GM21367 (cell line): Measurements from ENCODE around the gene TTC39A.
A peak's percentile ranks its signal among the peaks of the same experiment; 100 is the strongest.

ENCODE experiments used
- ATAC-seq: cut with Tn5 transposase; IDR thresholded peaks from one replicate; pipeline ENCODE4 v1.9.1; 2021; ENCODE audit not compliant: unreplicated experiment

TTC39A gene

DNA sequence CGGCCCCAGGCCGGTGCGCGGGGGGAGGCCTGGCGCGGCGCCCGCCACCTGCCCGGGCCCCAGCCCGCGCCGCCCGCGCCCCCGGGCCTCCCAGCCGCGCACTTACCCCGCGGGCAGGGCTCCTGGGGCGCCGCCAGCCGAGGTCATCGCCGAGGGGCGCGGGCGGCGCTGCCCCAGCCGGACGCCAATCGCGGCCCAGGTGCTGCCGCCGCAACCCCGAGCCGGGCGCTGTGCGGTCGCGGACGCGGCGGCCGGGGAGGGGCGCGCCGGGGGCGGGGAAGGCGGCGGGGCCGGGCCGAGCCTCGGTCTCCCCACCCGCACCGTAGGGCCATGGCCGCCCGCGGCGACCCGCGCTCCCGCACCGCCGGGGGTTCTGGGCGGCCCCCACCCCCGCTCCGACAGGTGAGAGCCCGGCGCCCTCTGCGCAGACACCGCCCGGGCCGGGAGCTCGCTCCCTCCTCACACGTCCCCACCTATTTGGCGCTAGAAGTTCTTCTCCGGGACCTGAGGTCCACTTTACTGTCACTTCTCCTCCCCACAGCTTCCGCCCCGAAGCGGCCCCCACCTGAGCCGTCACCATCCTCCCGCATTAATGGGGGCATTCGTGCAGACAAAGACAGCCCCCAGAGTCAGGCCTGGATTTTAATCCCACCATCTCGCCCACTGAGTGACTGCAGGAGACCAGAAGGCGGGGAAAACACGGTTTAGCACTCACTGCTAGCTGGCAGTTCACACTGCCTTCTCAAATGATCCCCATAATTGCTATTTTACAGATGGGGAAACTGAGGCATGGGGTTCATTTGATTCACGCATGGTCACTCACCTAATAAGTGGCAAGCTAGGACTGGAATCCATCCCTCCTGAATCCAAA is at the start of gene TTC39A:
TTC39A (minus strand) TSS at position 232 of the 871 bp plus-strand sequence; CDS start at position 147, 85 bp downstream.
- ATAC-seq, result no peak

DNA sequence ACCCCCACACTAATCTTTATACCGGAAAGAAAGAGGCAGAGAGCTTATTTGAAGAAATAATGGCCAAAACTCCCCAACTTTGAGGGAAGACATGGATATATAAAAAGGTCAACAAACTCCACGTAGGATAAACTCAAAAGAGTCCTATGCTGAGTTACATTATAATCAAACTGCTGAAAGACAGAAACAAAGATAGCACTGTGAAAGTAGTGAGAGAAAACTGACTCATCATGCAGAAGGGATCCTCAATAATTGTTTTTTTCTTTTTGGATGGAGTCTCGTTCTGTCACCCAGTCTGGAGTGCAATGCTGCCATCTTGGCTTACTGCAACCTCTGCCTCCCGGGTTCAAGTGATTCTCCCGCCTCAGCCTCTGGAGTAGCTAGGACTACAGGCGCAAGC is 48.5 kb upstream of the TTC39A start:
- ATAC-seq, result no peak

DNA sequence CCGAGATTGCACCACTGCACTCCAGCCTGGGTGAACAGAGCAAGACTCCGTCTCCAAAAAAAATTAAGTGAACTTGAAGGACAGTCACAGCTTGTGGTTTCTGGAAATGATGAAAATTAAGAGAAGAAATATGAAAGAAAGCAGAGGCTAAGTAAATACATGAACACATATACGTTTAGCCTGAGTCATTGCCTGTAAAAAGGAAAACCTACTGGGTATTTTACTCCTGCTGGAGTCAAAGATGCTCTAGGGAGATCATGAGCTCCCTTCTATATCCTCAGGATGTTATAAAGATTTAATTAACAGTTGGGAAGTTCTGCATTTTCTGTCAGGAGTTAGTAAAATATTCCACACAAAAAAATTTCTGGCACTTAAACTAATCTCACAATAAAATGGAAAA is 43.5 kb upstream of the TTC39A start:
- ATAC-seq, result no peak

DNA sequence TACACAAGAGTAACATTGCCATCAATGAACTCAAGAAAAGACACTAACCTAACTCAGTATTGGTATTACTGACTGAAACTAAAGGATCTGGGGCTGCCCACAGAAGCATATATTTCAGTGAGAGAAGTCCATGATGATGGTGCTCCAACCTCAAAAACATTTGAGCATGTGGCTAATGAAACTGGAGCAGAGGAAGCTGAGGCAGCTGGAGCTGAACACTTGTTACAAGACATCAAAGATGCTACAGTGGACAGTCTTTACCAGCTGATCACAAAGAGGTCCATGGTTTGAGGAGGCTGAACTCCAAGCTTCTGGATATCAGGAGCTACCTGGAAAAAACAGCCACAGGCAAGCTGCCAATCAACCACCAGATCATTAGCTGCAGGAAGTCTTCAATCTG is 42.2 kb upstream of the TTC39A start:
- ATAC-seq, result no peak

DNA sequence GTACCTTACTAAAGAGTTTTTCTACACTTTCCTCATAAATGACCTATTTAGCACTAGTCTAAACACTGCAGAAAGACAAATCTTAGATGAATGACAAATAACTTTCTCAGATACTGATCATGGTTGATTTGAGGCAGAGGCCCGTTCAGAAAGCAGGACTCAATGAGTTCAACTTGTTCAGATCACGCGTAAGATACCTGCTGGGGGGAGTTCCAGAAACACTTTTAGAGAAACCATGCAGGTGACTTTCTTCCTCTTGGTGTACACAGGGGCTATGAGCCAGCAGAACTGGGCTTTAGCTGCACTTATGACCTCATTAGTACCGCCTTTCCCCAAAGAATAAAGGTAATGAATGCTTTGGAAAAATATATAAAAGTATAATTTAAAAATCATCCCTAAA is 38.8 kb upstream of the TTC39A start:
- ATAC-seq, result no peak

DNA sequence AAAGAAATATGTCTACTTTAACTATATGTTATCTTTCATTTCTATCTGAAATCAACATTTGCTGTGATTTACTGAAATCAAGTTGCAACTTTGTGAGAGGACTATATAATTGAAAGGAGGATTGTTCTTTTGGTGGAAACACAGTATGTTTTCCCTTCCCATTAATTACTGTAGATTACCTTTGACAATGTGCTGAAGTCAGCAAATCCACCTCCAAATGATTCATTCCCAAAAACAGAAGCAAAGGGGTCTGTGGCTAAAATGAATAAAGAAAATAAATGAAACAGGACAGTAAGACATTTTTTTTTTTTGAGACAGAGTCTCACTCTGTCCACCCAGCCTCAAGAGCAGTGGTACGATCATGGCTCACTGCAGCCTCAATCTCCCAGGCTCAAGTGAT is 35.4 kb upstream of the TTC39A start:
- no peak for ATAC-seq

DNA sequence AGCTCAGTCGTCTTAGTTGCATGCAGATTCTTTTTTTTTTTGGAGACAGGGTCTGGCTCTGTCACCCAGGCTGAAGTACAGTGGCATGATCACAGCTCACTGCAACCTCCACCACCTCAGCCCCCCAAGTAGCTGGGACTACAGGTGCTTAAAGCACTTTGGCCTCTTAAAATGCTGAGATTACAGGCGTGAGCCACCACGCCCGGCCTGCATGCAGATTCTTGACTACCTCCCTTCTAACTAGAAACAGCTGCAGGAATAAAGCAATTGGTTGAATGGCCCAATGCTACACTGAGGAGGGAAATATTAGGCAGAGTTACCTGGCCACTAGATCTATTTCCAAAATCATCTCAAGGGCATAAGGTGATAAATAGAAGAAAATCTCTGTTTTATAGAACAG is 29.5 kb upstream of the TTC39A start:
- ATAC-seq, result no peak

DNA sequence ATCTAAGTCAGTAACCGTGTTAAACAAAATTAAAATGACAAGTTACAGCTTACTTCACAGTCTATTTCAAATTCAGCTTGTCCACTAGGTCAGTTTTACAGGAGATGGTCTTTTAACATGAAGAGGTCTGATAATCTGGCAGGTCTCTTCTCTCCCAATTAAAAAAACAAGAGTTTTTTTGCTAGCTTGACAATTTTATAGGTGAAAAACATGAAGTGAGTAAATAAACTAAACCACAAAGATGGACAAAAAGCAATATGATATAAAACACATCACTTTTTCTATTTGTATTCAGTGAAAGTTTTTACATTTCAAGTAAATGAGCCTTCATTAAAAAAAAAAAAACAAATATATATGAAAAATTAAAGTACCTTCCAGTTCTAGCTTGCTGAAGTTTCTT is 25.0 kb upstream of the TTC39A start:
- ATAC-seq, result no peak

DNA sequence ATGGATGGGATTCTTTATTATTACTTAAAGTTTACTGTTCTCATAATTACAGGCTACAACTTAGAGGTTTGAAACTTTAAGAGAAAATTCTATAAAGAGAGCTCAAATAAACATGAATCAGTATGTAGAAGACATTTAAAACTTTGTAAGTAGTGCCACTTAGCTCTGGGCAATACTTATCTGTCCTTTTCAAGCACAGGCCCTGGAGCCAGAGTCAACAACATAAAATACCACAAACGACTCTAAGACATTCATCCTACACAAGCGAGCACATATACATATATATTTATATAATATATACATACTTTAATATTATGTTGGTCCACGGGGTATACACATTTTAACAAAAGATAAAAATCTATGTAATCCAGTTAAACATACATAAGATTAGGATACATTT is 24.1 kb upstream of the TTC39A start:
- no peak for ATAC-seq

DNA sequence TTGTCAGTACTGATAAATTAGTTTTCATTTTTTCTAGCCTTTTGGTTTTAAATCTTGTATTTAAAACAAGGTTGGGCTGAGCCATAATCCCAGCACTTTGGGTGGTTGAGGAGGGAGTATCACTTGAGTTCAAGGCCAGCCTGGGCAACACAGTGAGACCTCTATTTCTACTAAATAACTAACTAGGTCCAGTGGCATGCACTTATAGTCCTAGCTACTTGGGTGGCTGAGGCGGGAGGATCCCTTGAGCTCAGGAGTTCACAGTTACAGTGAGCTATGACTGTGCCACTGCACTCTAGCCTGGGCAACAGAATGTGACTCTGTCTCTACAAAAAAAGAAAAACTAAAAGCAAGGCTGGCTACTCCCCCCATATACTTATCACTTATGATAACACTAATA is 21.5 kb upstream of the TTC39A start:
- no peak for ATAC-seq

DNA sequence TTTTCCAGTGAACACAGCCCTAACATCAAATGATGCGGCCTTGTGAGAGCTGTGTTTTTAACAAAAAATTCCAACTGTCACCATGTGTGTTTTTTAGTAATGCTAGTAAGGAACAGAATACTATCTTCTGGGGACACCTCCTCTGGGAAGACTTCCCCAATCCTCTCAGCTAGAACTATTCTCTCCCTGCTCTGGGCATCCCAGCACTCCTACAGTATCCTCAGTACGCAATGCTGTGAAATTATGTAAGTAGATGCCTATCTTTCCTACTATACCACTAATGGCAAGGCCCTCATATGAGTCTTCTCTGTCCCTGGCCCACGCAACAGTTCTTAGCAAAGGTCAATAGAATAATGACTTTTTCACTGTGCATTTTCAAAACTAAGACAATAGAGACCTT is 19.5 kb upstream of the TTC39A start:
- no peak for ATAC-seq

DNA sequence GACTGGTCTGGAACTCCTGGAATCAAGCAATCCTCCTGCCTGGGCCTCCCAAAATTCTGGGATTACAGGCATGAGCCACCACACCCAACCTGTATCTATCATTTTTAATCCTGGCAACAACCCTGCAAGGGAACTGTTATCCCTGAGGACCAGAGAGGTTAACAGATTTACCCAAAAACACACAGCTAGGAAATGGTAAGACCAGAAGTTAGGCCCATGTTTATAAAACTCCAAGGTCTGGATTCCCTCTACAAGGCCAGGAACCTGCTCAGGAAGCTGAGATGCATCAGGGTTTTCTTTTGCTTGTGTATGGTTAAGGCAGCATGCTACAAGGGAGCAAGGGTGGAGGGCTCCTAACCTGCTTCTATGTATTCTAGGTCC is 17.8 kb upstream of the TTC39A start:
- ATAC-seq, result no peak

DNA sequence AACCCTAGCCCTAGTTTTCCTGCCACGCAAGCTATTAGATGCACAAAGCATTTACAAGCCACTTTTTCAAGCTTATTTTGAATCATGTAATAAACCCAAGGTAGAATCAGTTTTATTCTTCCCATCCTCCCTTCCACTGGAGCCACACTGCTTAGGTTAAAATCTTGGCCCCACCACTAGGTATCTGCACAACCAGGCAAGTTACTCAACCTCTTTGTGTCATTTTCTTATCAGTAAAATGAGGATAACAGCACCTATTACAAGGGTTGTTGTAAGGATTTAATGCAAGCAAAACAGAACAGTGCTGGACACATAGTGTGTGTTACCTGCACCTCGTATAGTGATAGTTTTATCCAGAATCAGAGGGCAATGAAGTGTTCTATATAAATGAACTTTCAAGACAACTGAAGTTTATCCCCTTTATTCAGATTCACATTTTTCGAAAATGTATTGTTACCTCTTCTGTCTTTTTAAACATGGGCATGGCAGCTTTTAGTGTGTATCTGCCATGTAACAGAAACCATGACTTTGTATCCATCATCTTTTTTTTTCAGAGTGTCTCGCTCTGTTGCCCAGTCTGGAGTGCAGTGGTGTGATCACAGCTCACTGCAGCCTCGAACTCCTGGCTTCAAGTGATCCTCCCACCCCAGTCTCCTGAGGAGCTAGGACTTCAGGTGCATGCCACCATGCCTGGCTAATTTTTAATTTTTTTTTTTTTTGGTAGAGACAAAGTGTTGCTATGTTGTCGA is 17.2 kb upstream of the TTC39A start:
- ATAC-seq, result no peak

DNA sequence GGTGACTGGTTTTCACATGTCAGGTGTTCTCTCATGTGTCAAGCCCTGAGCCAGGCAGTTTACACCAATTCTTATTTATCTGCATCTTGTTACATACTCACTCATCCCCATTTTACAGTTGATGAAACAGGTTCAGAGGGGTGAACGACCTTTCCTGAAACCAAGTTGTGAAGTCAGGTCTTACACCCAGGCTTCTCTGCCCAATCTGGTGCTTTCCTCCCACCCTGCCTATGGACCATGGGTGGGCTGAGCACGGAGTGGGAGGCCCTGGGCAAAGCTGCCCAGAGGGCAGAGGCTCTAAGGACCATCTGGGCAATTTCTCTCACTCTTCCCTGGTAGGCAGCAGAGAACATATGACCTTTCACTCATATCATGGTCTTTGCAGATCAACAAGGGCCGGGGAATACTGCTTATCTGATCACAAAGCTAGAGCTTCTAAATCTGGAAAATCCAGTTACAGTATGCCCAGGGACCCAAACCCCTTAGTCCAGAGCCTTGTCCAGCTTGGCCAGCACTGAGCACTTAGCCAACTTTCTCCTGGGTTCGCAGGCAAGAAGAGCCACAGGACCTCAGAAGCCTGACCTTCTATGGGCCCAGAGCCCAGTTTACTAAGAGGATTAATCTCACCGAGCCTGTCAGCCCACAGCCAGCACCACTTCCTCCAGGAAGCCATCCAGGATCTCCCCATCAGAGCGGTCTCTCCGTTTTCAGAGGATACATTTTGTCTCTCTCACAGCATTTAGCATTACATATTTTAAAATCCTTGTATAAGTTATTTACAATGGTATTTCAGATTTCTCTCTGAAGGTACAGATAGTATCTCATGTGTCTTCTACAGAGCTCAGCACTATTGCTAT is 16.0 kb upstream of the TTC39A start:
- ATAC-seq, result no peak

DNA sequence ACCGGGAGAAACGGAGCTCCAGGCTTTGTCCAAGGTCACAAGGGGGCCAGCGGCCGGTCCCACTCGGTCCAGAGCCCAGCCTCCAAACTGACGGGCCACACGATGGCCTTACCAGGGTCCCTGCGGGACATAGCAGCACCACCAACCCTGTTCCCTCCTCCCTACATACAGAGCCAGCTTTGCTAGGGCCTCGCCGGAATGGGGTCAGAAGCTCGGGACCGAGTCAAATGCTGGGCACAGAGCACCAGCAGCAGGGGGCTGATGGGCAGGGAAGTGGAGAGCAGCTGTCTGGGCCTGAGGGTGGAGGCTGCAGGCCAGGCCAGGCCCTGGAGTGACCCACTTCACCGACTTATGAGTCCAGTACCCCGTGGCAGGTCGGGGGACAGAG is 14.9 kb upstream of the TTC39A start:
- no peak for ATAC-seq

DNA sequence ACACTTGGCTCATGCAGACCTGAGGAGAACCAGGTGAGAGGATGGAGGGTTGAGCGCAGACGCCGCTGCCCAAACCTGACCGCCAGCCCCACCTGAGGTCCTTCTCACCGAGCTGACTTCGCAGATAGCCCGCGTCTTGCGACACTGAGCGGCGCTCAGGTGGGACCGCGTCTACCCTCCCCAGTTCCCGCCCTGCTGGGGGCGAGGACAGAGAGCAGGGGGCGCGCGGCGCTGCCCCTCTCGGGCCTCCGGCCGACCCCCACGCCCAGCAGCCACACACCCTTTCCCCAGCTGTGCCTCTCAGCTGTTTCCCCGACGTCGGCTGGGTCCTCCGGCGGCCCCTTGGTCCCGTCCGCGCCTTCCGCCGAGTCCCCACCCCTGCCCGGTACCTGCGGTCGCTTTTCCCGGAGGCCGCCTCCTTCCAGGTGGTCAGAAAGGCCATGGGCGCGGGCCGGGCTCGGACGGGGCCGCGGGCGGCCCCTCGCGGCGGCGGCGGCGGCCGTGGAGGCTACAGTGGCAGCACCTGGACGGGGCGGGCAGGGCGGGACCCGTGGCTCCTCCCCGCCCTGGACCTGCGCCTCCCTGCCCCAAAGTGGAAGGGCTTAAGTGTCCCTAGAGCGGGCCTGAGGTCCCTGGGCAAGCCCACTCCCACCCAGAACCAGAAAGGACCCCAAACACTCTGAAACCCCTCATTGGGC is 14.4 kb upstream of the TTC39A start:
- no peak for ATAC-seq

DNA sequence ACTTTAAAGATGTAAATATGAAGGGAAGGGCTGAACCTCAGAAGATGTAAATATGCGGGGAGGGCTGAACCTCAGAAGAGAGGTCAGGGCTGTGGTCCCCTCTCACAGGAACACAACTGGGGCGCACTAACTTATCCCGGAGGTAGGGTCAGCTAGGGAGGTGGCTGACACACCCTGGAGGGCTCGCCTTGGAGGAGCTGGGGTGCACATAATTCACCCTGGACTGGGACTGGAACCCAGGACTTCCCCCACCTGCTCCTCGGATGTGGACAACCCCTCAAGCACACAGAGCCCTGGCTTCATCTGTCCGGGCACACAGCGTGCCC is 13.9 kb upstream of the TTC39A start:
- ATAC-seq, result no peak

DNA sequence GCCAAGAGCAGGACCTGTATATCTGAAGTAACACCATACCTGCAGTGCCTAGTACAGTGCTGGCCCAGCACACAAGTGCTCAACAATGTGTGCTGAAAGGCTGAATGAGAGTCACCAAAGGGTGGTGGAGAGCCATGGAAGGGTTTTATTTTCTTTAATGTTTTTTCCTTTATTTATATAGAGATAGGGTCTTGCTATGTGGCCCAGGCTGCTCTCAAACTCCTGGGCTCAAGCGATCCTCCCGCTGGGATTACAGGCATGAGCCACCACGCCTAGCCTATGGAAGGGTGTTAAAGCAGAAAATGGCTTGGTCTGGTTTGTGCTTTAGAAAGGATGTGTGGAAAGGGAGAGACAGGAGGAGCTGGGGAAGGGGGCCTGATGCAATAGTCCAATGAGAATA is 13.3 kb upstream of the TTC39A start:
- no peak for ATAC-seq

DNA sequence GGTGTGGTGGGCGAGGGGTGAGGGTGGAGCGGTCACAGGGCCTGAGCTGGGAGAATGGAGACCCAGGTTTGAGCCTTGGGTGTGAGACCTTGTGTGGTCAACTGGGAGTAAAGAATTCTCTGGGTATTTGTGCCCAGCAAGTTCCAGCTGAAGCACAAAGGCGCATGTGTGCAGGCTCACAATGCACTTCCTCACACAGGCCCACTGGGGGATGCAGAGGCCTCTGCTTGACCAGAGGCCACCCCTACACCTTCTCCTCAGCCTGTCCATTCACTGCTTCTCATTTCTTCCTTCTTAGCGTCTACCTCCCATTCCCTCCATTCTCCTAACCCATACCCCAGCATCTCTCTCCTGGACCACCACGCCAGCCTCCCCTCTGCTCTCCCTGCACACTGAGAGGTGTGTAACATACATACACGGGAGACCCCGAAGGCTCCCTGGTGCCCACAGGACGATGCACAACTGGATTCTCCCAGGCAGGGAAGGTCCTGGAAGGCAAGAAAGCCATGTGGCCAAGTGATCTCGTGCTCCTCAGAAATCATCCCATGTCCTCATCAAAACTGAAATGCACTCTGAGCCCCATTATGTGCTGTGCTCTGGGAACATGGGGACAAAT is 12.3 kb upstream of the TTC39A start:
- no peak for ATAC-seq

DNA sequence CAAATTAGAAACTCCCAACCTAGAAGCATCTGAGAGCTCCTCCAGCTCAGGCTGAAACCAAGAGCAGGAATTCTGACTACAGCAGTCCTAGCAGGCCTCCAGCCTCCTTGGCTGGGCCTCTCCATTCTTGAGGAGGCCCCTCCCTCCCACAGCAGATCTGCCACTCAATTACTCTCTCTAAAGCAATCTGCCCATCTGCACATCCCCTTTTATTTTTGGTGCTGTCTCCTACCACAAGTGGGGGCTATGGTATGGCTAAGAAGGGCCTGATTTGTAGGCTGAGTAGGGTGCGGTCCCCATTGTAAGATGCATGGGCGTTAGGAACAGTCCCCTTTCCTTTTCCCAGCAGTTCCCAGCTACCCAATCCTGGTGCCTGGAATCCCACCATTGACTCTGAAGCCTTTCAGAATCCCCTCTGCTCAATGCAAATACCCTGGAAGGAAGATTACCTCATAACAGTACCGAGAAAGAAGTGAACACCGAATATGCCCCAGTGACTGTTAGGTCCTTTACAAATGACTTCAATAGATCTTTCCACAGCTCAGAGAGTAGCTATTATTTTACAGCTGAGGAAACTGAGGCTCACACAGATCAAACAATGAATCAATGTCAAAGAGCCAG is 11.6 kb upstream of the TTC39A start:
- peak; percentile 54 for ATAC-seq
